HG03378 (cell line): Measurements from ENCODE around the gene SIGLEC7.

Experiments used
- ATAC-seq: cut with Tn5 transposase; IDR thresholded peaks from one replicate; pipeline ENCODE4 v1.9.1; 2021; ENCODE audit warnings: mild to moderate bottlenecking, moderate library complexity; ENCODE audit not compliant: unreplicated experiment

Gene SIGLEC7

GRCh38 chr19:51116736-51117286, 25.3 kb upstream of the SIGLEC7 start:
- ATAC-seq: no peak

- ATAC-seq: no peak
These were observed 23.0 kb upstream of the SIGLEC7 start for GRCh38 chr19:51119101-51119500.

GRCh38 chr19:51119611-51120010, 22.5 kb upstream of the SIGLEC7 start:
- no peak for ATAC-seq

- no peak for ATAC-seq
These were observed 21.9 kb upstream of the SIGLEC7 start for GRCh38 chr19:51120160-51120559.

GRCh38 chr19:51121257-51121656, 20.8 kb upstream of the SIGLEC7 start:
- no peak for ATAC-seq

- ATAC-seq: no peak
These were observed 19.8 kb upstream of the SIGLEC7 start for GRCh38 chr19:51122112-51122981.

GRCh38 chr19:51123381-51123800, 18.7 kb upstream of the SIGLEC7 start:
- no peak for ATAC-seq

- ATAC-seq: no peak
These were observed 18.3 kb upstream of the SIGLEC7 start for GRCh38 chr19:51123802-51124201.

GRCh38 chr19:51124216-51124615, 17.9 kb upstream of the SIGLEC7 start:
- ATAC-seq: no peak

- ATAC-seq: no peak
These were observed 17.4 kb upstream of the SIGLEC7 start, which contains the start of gene SIGLEC9 for GRCh38 chr19:51124729-51125128. SIGLEC9 (plus strand) TSS chr19:51124906; CDS start chr19:51124975, 69 bp downstream.

- ATAC-seq: no peak
These were observed 16.6 kb upstream of the SIGLEC7 start for GRCh38 chr19:51125421-51126075.

GRCh38 chr19:51127032-51127431, 15.1 kb upstream of the SIGLEC7 start:
- ATAC-seq: no peak

- no peak for ATAC-seq
These were observed 14.3 kb upstream of the SIGLEC7 start for GRCh38 chr19:51127755-51128154.

GRCh38 chr19:51128227-51128626, 13.9 kb upstream of the SIGLEC7 start:
- no peak for ATAC-seq

- ATAC-seq: no peak
These were observed 12.4 kb upstream of the SIGLEC7 start for GRCh38 chr19:51129716-51130115.

- no peak for ATAC-seq
These were observed 10.1 kb upstream of the SIGLEC7 start for GRCh38 chr19:51131780-51132680.

- no peak for ATAC-seq
These were observed 7.1 kb upstream of the SIGLEC7 start for GRCh38 chr19:51135004-51135403.

GRCh38 chr19:51135986-51136762, 5.9 kb upstream of the SIGLEC7 start:
- no peak for ATAC-seq

- ATAC-seq: no peak
These were observed 5.1 kb upstream of the SIGLEC7 start for GRCh38 chr19:51136851-51137551.
